SK-N-MC (cell line): Measurements from ENCODE around the gene REXO4.

Experiments used
- EZH2 ChIP-seq: fragments of 200-600 bp; sonication (generic); IDR thresholded peaks from one replicate; pipeline ENCODE4 v1.6.1; 2017; ENCODE audit warnings: antibody characterized with exemption
- POLR2AphosphoS5 ChIP-seq: IDR thresholded peaks from 2 replicates; pipeline ENCODE4 v1.6.1; 2012; ENCODE audit warnings: mild to moderate bottlenecking, low read depth, low read length, borderline replicate concordance

- TF ChIP-seq EZH2 (no peak), POLR2AphosphoS5 (no peak)
Measured at GRCh38 chr9:133454325-133454724, 36.5 kb upstream of the REXO4 start.
